ENCODE results near the gene BLCAP. TPM values are rescaled to one million over a fixed set of nuclear protein-coding genes. Genes with fewer than 3 reads are reported as not detected.

Gene BLCAP
- total RNA-seq, 1 experiment from 2014 or later: 54.3 TPM

- H2BK5ac ChIP-seq (ENCODE audit: insufficient read length, low read length): no peak overlapping the region
- no peak overlapping the region for H2AFZ ChIP-seq (ENCODE audit: low read length)
- Mint-ChIP-seq H3K27ac (no peak overlapping the region), H3K4me1 (peaks cover 3 to 9% of the 10 kb centered on the region in 2 experiments), H3K4me3 (no peak overlapping the region), H3K9me3 (no peaks in the 10 kb centered on the region), H3K27me3 (ENCODE audit: low read depth) (peaks cover 8% of the 10 kb centered on the region), H3K36me3 (ENCODE audit: insufficient read depth in 1 of 3, low read depth in 3 of 3) (peaks cover 0 to 5% (median 0%) of the 10 kb centered on the region in 3 experiments; a peak in 2 of 7 replicates)
- no peak overlapping the region for H2BK12ac ChIP-seq (ENCODE audit: insufficient read length, low read depth, low read length)
- H3K23me2 ChIP-seq (ENCODE audit: insufficient read length, low read depth, low read length, poor library complexity, severe bottlenecking): no peaks in the 10 kb centered on the region
- no peak overlapping the region for H3K4me2 ChIP-seq (ENCODE audit: insufficient read depth, insufficient read length, low read length)
- no peak overlapping the region for H4K8ac ChIP-seq (replicated peaks; ENCODE audit: insufficient read length, low read depth, low read length)
- no peak overlapping the region for H3K23ac ChIP-seq (ENCODE audit: insufficient read length, low read depth, low read length)
- no peak overlapping the region for H3K56ac ChIP-seq (ENCODE audit: insufficient read length, low read depth, low read length)
- H3K79me1 ChIP-seq (ENCODE audit: insufficient read depth, low read depth, low read length, poor library complexity, severe bottlenecking): no peaks in the 10 kb centered on the region
- no peak for TF ChIP-seq CTCF (conservative IDR thresholded peaks at IDR 0.05)
- H2BK15ac ChIP-seq (ENCODE audit: low read depth, low read length): no peak overlapping the region
- no peak overlapping the region for H3K9ac ChIP-seq (ENCODE audit: extremely low read depth, insufficient read length, low read length)
- no peaks in the 10 kb centered on the region for H3K4me1 ChIP-seq (ENCODE audit: insufficient read depth, low read length)
- no peaks in the 10 kb centered on the region for H4K20me1 ChIP-seq (ENCODE audit: control insufficient read depth, insufficient read depth, insufficient read length)
- H4K5ac ChIP-seq (ENCODE audit: insufficient read length, low read depth, low read length): no peak overlapping the region
- no peak overlapping the region for H4K91ac ChIP-seq (ENCODE audit: insufficient read length, low read depth, low read length)
- no peaks in the 10 kb centered on the region for H3K9me3 ChIP-seq (ENCODE audit: control insufficient read depth, low read depth, low read length)
- no peak overlapping the region for H3K14ac ChIP-seq (ENCODE audit: insufficient read depth, low read length)
- WGBS (ENCODE audit: extremely low coverage, insufficient read length, low lambda C conversion rate): no CpG with 5 or more reads among the region's 8 CpGs
- no peak overlapping the region for H3K27ac ChIP-seq (ENCODE audit: insufficient read length, low read depth, low read length)
- H2AK5ac ChIP-seq (ENCODE audit: insufficient read length, low read length): no peak overlapping the region
- no peak overlapping the region for H3T11ph ChIP-seq (ENCODE audit: low read length)
- H3K27me3 ChIP-seq (ENCODE audit: insufficient read depth, low read length): no peaks in the 10 kb centered on the region
- no peak overlapping the region for H3K18ac ChIP-seq (ENCODE audit: insufficient read length, low read depth, low read length)
- no peak overlapping the region for H2BK20ac ChIP-seq (ENCODE audit: low read depth, low read length, poor library complexity, severe bottlenecking)
- H3K4ac ChIP-seq (ENCODE audit: low read depth, low read length): no peak overlapping the region
- no peak overlapping the region for H2BK120ac ChIP-seq (ENCODE audit: low read depth, low read length, poor library complexity, severe bottlenecking)
- H3K79me2 ChIP-seq (ENCODE audit: insufficient read depth, low read length): no peaks in the 10 kb centered on the region
- DNase-seq: no peak
Measured at GRCh38 chr20:37494301-37494700, 33.4 kb downstream of the BLCAP start.
